NCI-H1694 treated with DMSO at 0.1 percent for 48 hours (cell line): ENCODE data around the gene AFTPH.

Source experiments
- DNase-seq: peaks from one replicate; lab custom pipeline; 2025; lab: John Stamatoyannopoulos, UW

Gene AFTPH

GRCh38 chr2:64587561-64587960, 63.4 kb downstream of the AFTPH start:
- DNase-seq, result no peak

- DNase-seq, result no peak
Observed at GRCh38 chr2:64591188-64591587, 67.1 kb downstream of the AFTPH start.

GRCh38 chr2:64593035-64593655, 69.0 kb downstream of the AFTPH start:
- no peak for DNase-seq

- no peak for DNase-seq
Observed at GRCh38 chr2:64594226-64594989, 70.3 kb downstream of the AFTPH start.

GRCh38 chr2:64595397-64596176, 71.5 kb downstream of the AFTPH start:
- no peak for DNase-seq

GRCh38 chr2:64598226-64598625, 74.1 kb downstream of the AFTPH start:
- DNase-seq, result no peak

GRCh38 chr2:64599469-64599868, 75.3 kb downstream of the AFTPH start:
- no peak for DNase-seq

GRCh38 chr2:64601034-64601754, 77.1 kb downstream of the AFTPH start:
- DNase-seq, result no peak

GRCh38 chr2:64601785-64602391, 77.8 kb downstream of the AFTPH start:
- no peak for DNase-seq

GRCh38 chr2:64602436-64602835, 78.3 kb downstream of the AFTPH start:
- no peak for DNase-seq

- DNase-seq, result no peak
Observed at GRCh38 chr2:64604155-64604554, 80.0 kb downstream of the AFTPH start.

- DNase-seq, result no peak
Observed at GRCh38 chr2:64605026-64605471, 80.9 kb downstream of the AFTPH start.

- DNase-seq, result no peak
Observed at GRCh38 chr2:64605991-64606478, 81.9 kb downstream of the AFTPH start.

- DNase-seq, result no peak
Observed at GRCh38 chr2:64606479-64607363, 82.6 kb downstream of the AFTPH start.

GRCh38 chr2:64607381-64608304, 83.5 kb downstream of the AFTPH start:
- DNase-seq, result no peak

- DNase-seq, result no peak
Observed at GRCh38 chr2:64608867-64609226, 84.7 kb downstream of the AFTPH start.

GRCh38 chr2:64609227-64609941, 85.3 kb downstream of the AFTPH start:
- DNase-seq, result no peak

- no peak for DNase-seq
Observed at GRCh38 chr2:64609942-64610281, 85.8 kb downstream of the AFTPH start.

GRCh38 chr2:64610316-64610855, 86.3 kb downstream of the AFTPH start:
- DNase-seq, result no peak
